CD14-positive monocyte (primary cell): ENCODE data around the gene CNN3. TPM values are rescaled to one million over a fixed set of nuclear protein-coding genes. Genes with fewer than 3 reads are reported as not detected.
A peak's percentile ranks its signal among the peaks of the same experiment; 100 is the strongest.

Experiments
- DNase-seq, 3 donors: peaks; one replicate each; pipeline ENCODE4 v3.0.0-alpha.2; 2011 to 2022
- H2AFZ ChIP-seq: 2 replicates; pipeline ENCODE4 v1.6.0; 2012; ENCODE audit warnings: mild to moderate bottlenecking, low read depth, low read length, inconsistent platforms; ENCODE audit not compliant: insufficient read depth, poor library complexity, severe bottlenecking
- H3K27ac ChIP-seq, 2 donors: 1 replicate in 1 of 2; 2 replicates in 1 of 2; pipeline ENCODE4 v1.5.1; 2012 to 2013; ENCODE audit warnings: low read length in 2 of 2, control low read depth in 1 of 2, inconsistent platforms in 1 of 2, low read depth in 1 of 2, mild to moderate bottlenecking in 1 of 2
- H3K27me3 ChIP-seq, 2 donors: one replicate each; pipeline versions ENCODE4 v1.6.0 to v1.6.1; 2011 to 2013; ENCODE audit warnings: low read length in 2 of 2; ENCODE audit not compliant: control insufficient read depth in 2 of 2, insufficient read depth in 2 of 2
- H3K36me3 ChIP-seq, 2 donors: replicated peaks in 1 of 2; 1 replicate in 1 of 2; 2 replicates in 1 of 2; pipeline versions ENCODE4 v1.5.1 to v1.6.1; 2012 to 2013; ENCODE audit warnings: low read length in 2 of 2, control low read depth in 1 of 2, inconsistent platforms in 1 of 2, mild to moderate bottlenecking in 1 of 2; ENCODE audit not compliant: insufficient read depth in 2 of 2, control insufficient read depth in 1 of 2
- H3K4me1 ChIP-seq, 2 donors: 1 replicate in 1 of 2; 2 replicates in 1 of 2; pipeline versions ENCODE4 v1.5.1 to v1.6.1; 2012 to 2013; ENCODE audit warnings: low read length in 2 of 2, control low read depth in 1 of 2, inconsistent platforms in 1 of 2, mild to moderate bottlenecking in 1 of 2, moderate library complexity in 1 of 2; ENCODE audit not compliant: insufficient read depth in 2 of 2, control insufficient read depth in 1 of 2
- H3K4me2 ChIP-seq: replicated peaks from 2 replicates; pipeline ENCODE3; 2012; ENCODE audit warnings: low read length, moderate library complexity, mild to moderate bottlenecking; ENCODE audit not compliant: poor library complexity, severe bottlenecking; ENCODE audit errors: extremely low read depth
- H3K4me3 ChIP-seq, 3 experiments: fragments of 200-600 bp in 1 of 3; sonication (generic) in 1 of 3; replicated peaks in 1 of 3; 1 replicate in 2 of 3; 2 replicates in 1 of 3; pipeline ENCODE4 v1.5.1; 2011 to 2013; ENCODE audit warnings: low read length in 3 of 3, mild to moderate bottlenecking in 3 of 3, control low read depth in 2 of 3, low read depth in 2 of 3, inconsistent platforms in 1 of 3, moderate library complexity in 1 of 3
- H3K79me2 ChIP-seq: 2 replicates; pipeline ENCODE4 v1.6.0; 2012; ENCODE audit warnings: mild to moderate bottlenecking, control low read depth, inconsistent platforms, low read length, moderate library complexity; ENCODE audit not compliant: insufficient read depth
- H3K9ac ChIP-seq: 2 replicates; pipeline ENCODE4 v1.6.0; 2017; ENCODE audit warnings: low read length, mild to moderate bottlenecking; ENCODE audit not compliant: insufficient read depth, poor library complexity, severe bottlenecking
- H3K9me3 ChIP-seq, 2 donors: replicated peaks in 1 of 2; 1 replicate in 1 of 2; 2 replicates in 1 of 2; pipeline versions ENCODE4 v1.5.1 to v1.6.1; 2012 to 2013; ENCODE audit warnings: low read length in 2 of 2, control low read depth in 1 of 2; ENCODE audit not compliant: control insufficient read depth in 1 of 2, insufficient read depth in 1 of 2
- H4K20me1 ChIP-seq: 2 replicates; pipeline ENCODE4 v1.6.0; 2012; ENCODE audit warnings: mild to moderate bottlenecking, low read length, control low read depth, moderate library complexity; ENCODE audit not compliant: insufficient read depth
- H3K27ac Mint-ChIP-seq, 7 donors: one replicate each; pipeline ENCODE4 v1.8.0; 2020; ENCODE audit warnings: mild to moderate bottlenecking in 7 of 7, mixed read lengths in 7 of 7, moderate library complexity in 6 of 7, inconsistent platforms in 2 of 7
- H3K27me3 Mint-ChIP-seq, 3 donors: one replicate each; pipeline ENCODE4 v1.8.0; 2021 to 2022; ENCODE audit warnings: low read depth in 3 of 3, mild to moderate bottlenecking in 3 of 3, mixed read lengths in 3 of 3, moderate library complexity in 3 of 3, inconsistent platforms in 1 of 3
- H3K36me3 Mint-ChIP-seq, 2 donors: one replicate each; pipeline ENCODE4 v1.8.0; 2020; ENCODE audit warnings: mixed read lengths in 2 of 2, inconsistent platforms in 1 of 2, mild to moderate bottlenecking in 1 of 2
- H3K4me1 Mint-ChIP-seq: one replicate; pipeline ENCODE4 v1.8.0; 2020; ENCODE audit warnings: mild to moderate bottlenecking, mixed read lengths
- H3K4me3 Mint-ChIP-seq, 2 donors: one replicate each; pipeline ENCODE4 v1.8.0; 2020; ENCODE audit warnings: mild to moderate bottlenecking in 2 of 2, mixed read lengths in 2 of 2, moderate library complexity in 1 of 2
- H3K9me3 Mint-ChIP-seq, 7 donors: one replicate each; pipeline ENCODE4 v1.8.0; 2020 to 2022; ENCODE audit warnings: mixed read lengths in 7 of 7, mild to moderate bottlenecking in 6 of 7, moderate library complexity in 6 of 7, inconsistent platforms in 2 of 7
- WGBS: methylation state at CpG from one replicate; pipeline ENCODE4 v1.1.5; 2013; ENCODE audit warnings: missing lambda C conversion rate; ENCODE audit not compliant: insufficient coverage; 5-methylcytosine and 5-hydroxymethylcytosine counted together
- intact Hi-C, 2 donors: fragments of 100-400 bp; cut with micrococcal nuclease; formaldehyde crosslinking; loops; one replicate each; pipeline versions ENCODE4 v1.15.0 to v1.15.1; 2023
- polyA plus RNA-seq, 3 donors: library from polyadenylated mRNA; depleted of rRNA in 1 of 3; unstranded in 2 of 3; stranded (reverse) in 1 of 3; fragments of 300-500 nt in 2 of 3; fragments of >200 nt in 1 of 3; fragmentation: Illumina TruSeq in 2 of 3; gene quantifications; 1 replicate in 2 of 3; 2 replicates in 1 of 3; pipeline ENCODE4 v1.2.3, GENCODE V29; 2012 to 2021
- TF ChIP-seq, protein P1 (sequence below): fragments of 200-600 bp; IDR thresholded peaks from one replicate; pipeline ENCODE4 v1.8.0; 2022; ENCODE audit warnings: antibody characterized with exemption, mild to moderate bottlenecking

Gene CNN3
- polyA plus RNA-seq, 3 donors, result 0.08 to 0.09 (median 0.08) TPM

GRCh38 chr1:94954263-94955220 lies 27.6 kb upstream of the CNN3 start:
- Mint-ChIP-seq H3K36me3 (no peaks in the 10 kb centered on the region), H3K27ac (peak overlapping the region in 1 of 7 donors; percentile 17), H3K27me3 (peaks cover 0 to 2% (median 0%) of the 10 kb centered on the region in 3 donors), H3K9me3 (peaks cover 0 to 4% (median 0%) of the 10 kb centered on the region in 7 donors), H3K4me3 (no peak overlapping the region), H3K4me1 (no peaks in the 10 kb centered on the region)
- Histone ChIP-seq H3K27me3 (no peaks in the 10 kb centered on the region), H3K9me3 (no peaks in the 10 kb centered on the region), H3K4me2 (no peak overlapping the region), H3K9ac (no peak overlapping the region), H3K4me3 (no peak overlapping the region), H3K27ac (no peak overlapping the region), H2AFZ (no peak overlapping the region), H3K4me1 (no peaks in the 10 kb centered on the region), H3K79me2 (no peaks in the 10 kb centered on the region), H4K20me1 (no peaks in the 10 kb centered on the region), H3K36me3 (no peaks in the 10 kb centered on the region)
- no peak for DNase-seq
- TF ChIP-seq, protein P1, sequence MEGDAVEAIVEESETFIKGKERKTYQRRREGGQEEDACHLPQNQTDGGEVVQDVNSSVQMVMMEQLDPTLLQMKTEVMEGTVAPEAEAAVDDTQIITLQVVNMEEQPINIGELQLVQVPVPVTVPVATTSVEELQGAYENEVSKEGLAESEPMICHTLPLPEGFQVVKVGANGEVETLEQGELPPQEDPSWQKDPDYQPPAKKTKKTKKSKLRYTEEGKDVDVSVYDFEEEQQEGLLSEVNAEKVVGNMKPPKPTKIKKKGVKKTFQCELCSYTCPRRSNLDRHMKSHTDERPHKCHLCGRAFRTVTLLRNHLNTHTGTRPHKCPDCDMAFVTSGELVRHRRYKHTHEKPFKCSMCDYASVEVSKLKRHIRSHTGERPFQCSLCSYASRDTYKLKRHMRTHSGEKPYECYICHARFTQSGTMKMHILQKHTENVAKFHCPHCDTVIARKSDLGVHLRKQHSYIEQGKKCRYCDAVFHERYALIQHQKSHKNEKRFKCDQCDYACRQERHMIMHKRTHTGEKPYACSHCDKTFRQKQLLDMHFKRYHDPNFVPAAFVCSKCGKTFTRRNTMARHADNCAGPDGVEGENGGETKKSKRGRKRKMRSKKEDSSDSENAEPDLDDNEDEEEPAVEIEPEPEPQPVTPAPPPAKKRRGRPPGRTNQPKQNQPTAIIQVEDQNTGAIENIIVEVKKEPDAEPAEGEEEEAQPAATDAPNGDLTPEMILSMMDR, result no peak
- WGBS, result 97% methylated on average over 7 of the region's 9 CpGs
- intact Hi-C loops, result no loop called here

- DNase-seq, result no peak
- intact Hi-C loops, result no loop called here
- Mint-ChIP-seq H3K36me3 (no peaks in the 10 kb centered on the region), H3K27ac (no peak overlapping the region), H3K4me1 (no peaks in the 10 kb centered on the region), H3K27me3 (peaks cover 0 to 2% (median 0%) of the 10 kb centered on the region in 3 donors), H3K4me3 (no peak overlapping the region), H3K9me3 (peaks cover 0 to 4% (median 0%) of the 10 kb centered on the region in 7 donors)
- 95% methylated on average over 4 of the region's 6 CpGs for WGBS
- Histone ChIP-seq H3K4me2 (no peak overlapping the region), H3K36me3 (no peaks in the 10 kb centered on the region), H3K9me3 (no peaks in the 10 kb centered on the region), H3K4me3 (no peak overlapping the region), H3K79me2 (no peaks in the 10 kb centered on the region), H3K9ac (no peak overlapping the region), H2AFZ (no peak overlapping the region), H3K27me3 (no peaks in the 10 kb centered on the region), H3K4me1 (no peaks in the 10 kb centered on the region), H4K20me1 (no peaks in the 10 kb centered on the region), H3K27ac (no peak overlapping the region)
- TF ChIP-seq, protein P1, result no peak
These were observed 26.8 kb upstream of the CNN3 start for GRCh38 chr1:94953746-94954145.
